Nephron progenitor cell (in vitro differentiated cells): Measurements from ENCODE around the gene AQP12B.
A peak's percentile ranks its signal among the peaks of the same experiment; 100 is the strongest.
"Not testable (repeated sequence)": the region's sequence is repeated elsewhere in the genome, so short reads cannot be mapped to it uniquely, and the experiment has no call there.

Experiments used
- DNase-seq: peaks from one replicate; pipeline ENCODE4 v3.0.0; 2021
- H3K27ac Mint-ChIP-seq: 2 replicates; pipeline ENCODE4 v1.8.0; 2021; ENCODE audit warnings: mild to moderate bottlenecking, moderate library complexity, mixed read lengths
- H3K27me3 Mint-ChIP-seq: 2 replicates; pipeline ENCODE4 v1.8.0; 2021; ENCODE audit warnings: mild to moderate bottlenecking, low read depth, mixed read lengths; ENCODE audit not compliant: poor library complexity
- H3K36me3 Mint-ChIP-seq: 2 replicates; pipeline ENCODE4 v1.8.0; 2021; ENCODE audit warnings: low read depth, mixed read lengths
- H3K4me1 Mint-ChIP-seq: 2 replicates; pipeline ENCODE4 v1.8.0; 2021; ENCODE audit warnings: mixed read lengths
- H3K4me3 Mint-ChIP-seq: 2 replicates; pipeline ENCODE4 v1.8.0; 2021; ENCODE audit warnings: mild to moderate bottlenecking, moderate library complexity, mixed read lengths
- H3K9me3 Mint-ChIP-seq: 2 replicates; pipeline ENCODE4 v1.8.0; 2021; ENCODE audit warnings: mild to moderate bottlenecking, moderate library complexity, mixed read lengths
- CTCF ChIP-seq: fragments of 200-600 bp; sonication (generic); IDR thresholded peaks from 2 replicates; pipeline ENCODE4 v1.5.0; 2021; ENCODE audit warnings: antibody characterized with exemption

Gene AQP12B

DNA sequence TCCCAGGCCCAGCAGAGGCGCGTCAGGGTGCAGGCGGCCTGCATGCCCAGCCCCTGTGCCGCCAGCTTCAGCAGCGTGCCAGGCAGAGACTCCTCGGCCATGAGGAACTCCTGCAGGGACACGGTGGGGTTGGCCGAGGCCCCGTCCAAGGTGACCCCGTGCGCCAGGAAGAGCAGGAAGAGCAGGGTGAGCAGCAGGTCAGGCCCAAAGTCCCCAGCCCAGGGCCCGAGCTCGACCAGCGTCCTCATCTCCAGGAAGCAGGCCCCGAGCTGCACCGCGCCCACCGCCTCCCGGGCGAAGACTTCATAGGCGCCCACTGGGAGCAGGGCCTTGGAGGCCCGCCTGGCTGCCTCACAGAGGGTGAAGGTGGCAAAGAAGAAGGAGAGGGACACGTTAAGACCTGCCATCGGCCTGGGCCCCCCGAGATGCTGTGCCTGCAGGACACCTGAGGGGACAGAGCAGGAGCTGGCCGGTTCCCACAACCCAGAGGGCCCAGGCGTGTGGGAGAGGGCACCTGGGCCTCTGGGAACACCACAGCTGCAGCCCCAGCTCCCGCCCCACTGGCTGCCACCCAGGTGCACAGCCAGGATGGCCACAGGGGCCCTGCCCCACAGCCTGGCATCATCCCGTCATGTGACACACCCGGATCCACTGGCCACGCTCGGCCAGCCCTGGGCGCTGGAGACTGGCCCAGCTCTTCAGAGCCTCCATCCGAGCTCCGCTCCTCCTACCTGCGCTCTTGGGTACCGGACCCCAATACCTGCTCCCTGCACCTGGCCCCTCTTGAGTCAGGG is at the start of gene AQP12B:
Gene AQP12B, minus strand, starts transcription at position 455 of the 794 bp plus-strand sequence. Its CDS starts 48 bp downstream, at position 407.
- DNase-seq, H3K4me3 Mint-ChIP-seq, H3K27me3 Mint-ChIP-seq, H3K36me3 Mint-ChIP-seq, H3K9me3 Mint-ChIP-seq, H3K27ac Mint-ChIP-seq: not testable (repeated sequence)
- H3K4me1 Mint-ChIP-seq = peaks cover 22% of the 10 kb centered on the region

DNA sequence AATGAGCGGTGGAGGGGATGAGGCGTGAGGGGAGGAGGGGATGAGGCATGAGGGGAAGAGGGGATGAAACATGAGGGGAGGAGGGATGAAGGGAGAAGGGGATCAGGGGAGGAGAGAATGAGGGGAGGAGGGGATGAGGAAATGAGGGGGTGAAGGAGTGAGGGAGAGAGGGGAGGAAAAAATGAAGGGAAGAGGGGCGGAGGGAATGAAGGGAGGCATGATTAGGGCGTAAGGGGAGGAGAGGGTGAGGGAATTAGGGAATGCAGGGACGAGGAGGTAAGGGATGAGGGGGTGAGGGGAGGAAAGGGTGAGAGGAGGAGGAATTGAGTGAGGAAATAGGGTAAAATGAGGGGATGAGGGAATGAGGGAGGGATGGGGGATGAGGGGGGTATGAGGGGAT is 49.5 kb upstream of the AQP12B start:
- no peak for DNase-seq
- Mint-ChIP-seq H3K27me3 (no peaks in the 10 kb centered on the region), H3K4me3 (no peak overlapping the region), H3K9me3 (no peaks in the 10 kb centered on the region), H3K4me1 (peaks cover 57% of the 10 kb centered on the region), H3K27ac (no peak overlapping the region), H3K36me3 (no peaks in the 10 kb centered on the region)
- no peak for TF ChIP-seq CTCF

GRCh38 chr2:240731178-240731545 is 48.5 kb upstream of the AQP12B start:
- Mint-ChIP-seq H3K27ac (peak overlapping the region; percentile 92), H3K27me3 (no peaks in the 10 kb centered on the region), H3K9me3 (no peaks in the 10 kb centered on the region), H3K4me1 (peaks cover 55% of the 10 kb centered on the region), H3K36me3 (no peaks in the 10 kb centered on the region), H3K4me3 (no peak overlapping the region)
- no peak for DNase-seq
- no peak for TF ChIP-seq CTCF

- Mint-ChIP-seq H3K4me3 (peak overlapping the region; percentile 34), H3K9me3 (no peaks in the 10 kb centered on the region), H3K27ac (peak overlapping the region; percentile 92), H3K27me3 (no peaks in the 10 kb centered on the region), H3K4me1 (peaks cover 55% of the 10 kb centered on the region), H3K36me3 (no peaks in the 10 kb centered on the region)
- peak; percentile 61 for DNase-seq
- TF ChIP-seq CTCF = no peak
Observed at GRCh38 chr2:240730501-240731177, 48.0 kb upstream of the AQP12B start.

DNA sequence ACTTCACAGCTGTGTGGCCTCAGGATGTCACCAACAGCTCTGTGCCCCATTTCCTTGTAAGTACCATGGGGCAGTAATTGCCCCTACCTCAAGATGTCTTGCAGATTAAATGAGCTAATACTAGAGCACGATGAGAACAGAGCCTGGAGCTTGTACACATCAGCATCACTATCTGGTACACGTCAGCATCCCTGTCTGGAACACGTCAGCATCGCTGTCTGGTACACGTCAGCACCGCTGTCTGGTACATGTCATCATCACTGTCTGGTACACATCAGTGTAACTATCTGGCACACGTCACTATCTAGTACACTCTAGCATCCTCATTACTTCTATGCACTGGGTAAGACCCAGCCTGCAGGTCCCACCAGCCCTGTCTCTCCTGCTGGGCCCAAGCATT is 46.1 kb upstream of the AQP12B start:
- Mint-ChIP-seq H3K36me3 (no peaks in the 10 kb centered on the region), H3K4me1 (peaks cover 48% of the 10 kb centered on the region), H3K27me3 (no peaks in the 10 kb centered on the region), H3K9me3 (no peaks in the 10 kb centered on the region), H3K4me3 (no peak overlapping the region), H3K27ac (no peak overlapping the region)
- no peak for TF ChIP-seq CTCF
- no peak for DNase-seq

- H3K4me1 Mint-ChIP-seq = peaks cover 43% of the 10 kb centered on the region
- no peak for TF ChIP-seq CTCF
- no peak for DNase-seq
- H3K4me3 Mint-ChIP-seq = no peak overlapping the region
- no peaks in the 10 kb centered on the region for H3K9me3 Mint-ChIP-seq
- no peaks in the 10 kb centered on the region for H3K27me3 Mint-ChIP-seq
- no peaks in the 10 kb centered on the region for H3K36me3 Mint-ChIP-seq
- peak overlapping the region; percentile 88 for H3K27ac Mint-ChIP-seq
Observed at GRCh38 chr2:240728361-240728760, 45.7 kb upstream of the AQP12B start.
